NK-92 treated with Interleukin-12 subunit alpha and Interleukin-12 subunit beta, amount 100 ng/mL, for 24 hours (cell line): ENCODE results near the gene ANKRD7.

Experiments used
- DNase-seq: peaks from one replicate; lab custom pipeline; 2025; lab: John Stamatoyannopoulos, UW

The ANKRD7 gene

GRCh38 chr7:118224521-118224920 lies at the start of gene ANKRD7:
Gene ANKRD7 (plus strand): TSS chr7:118224704. CDS start chr7:118224831, 127 bp downstream.
- DNase-seq = no peak

GRCh38 chr7:118175740-118176139 lies 48.8 kb upstream of the ANKRD7 start:
- DNase-seq = no peak

GRCh38 chr7:118179191-118179590 lies 45.3 kb upstream of the ANKRD7 start:
- DNase-seq = no peak

GRCh38 chr7:118182593-118183427 lies 41.7 kb upstream of the ANKRD7 start:
- no peak for DNase-seq

GRCh38 chr7:118183428-118183785 lies 41.1 kb upstream of the ANKRD7 start:
- no peak for DNase-seq

GRCh38 chr7:118183786-118184564 lies 40.5 kb upstream of the ANKRD7 start, which contains the start of gene LSM8:
Gene LSM8 (plus strand): TSS chr7:118184164. CDS start chr7:118184224, 60 bp downstream.
- DNase-seq = peak; percentile 95

- DNase-seq = no peak
Measured at GRCh38 chr7:118184565-118184940, 40.0 kb upstream of the ANKRD7 start.

GRCh38 chr7:118185163-118185860 lies 39.2 kb upstream of the ANKRD7 start:
- no peak for DNase-seq

GRCh38 chr7:118186501-118186900 lies 38.0 kb upstream of the ANKRD7 start:
- DNase-seq = no peak

GRCh38 chr7:118194571-118194970 lies 29.9 kb upstream of the ANKRD7 start:
- no peak for DNase-seq

GRCh38 chr7:118195837-118196474 lies 28.5 kb upstream of the ANKRD7 start:
- DNase-seq = peak; percentile 22

GRCh38 chr7:118202061-118202460 lies 22.4 kb upstream of the ANKRD7 start:
- DNase-seq = no peak

GRCh38 chr7:118214051-118214832 lies 10.3 kb upstream of the ANKRD7 start:
- no peak for DNase-seq

- DNase-seq = no peak
Measured at GRCh38 chr7:118214833-118215182, 9.7 kb upstream of the ANKRD7 start.

GRCh38 chr7:118217210-118217619 lies 7.3 kb upstream of the ANKRD7 start:
- no peak for DNase-seq

GRCh38 chr7:118218413-118219156 lies 5.9 kb upstream of the ANKRD7 start:
- DNase-seq = no peak

GRCh38 chr7:118219157-118219512 lies 5.4 kb upstream of the ANKRD7 start:
- DNase-seq = no peak

GRCh38 chr7:118220583-118220982 lies 3.9 kb upstream of the ANKRD7 start:
- no peak for DNase-seq

GRCh38 chr7:118222591-118222990 lies 1.9 kb upstream of the ANKRD7 start:
- DNase-seq = no peak

- DNase-seq = no peak
Measured at GRCh38 chr7:118232837-118233236, 8.3 kb downstream of the ANKRD7 start.

- no peak for DNase-seq
Measured at GRCh38 chr7:118233799-118234198, 9.3 kb downstream of the ANKRD7 start.
